Spleen (tissue), 11 donors: ENCODE data around the gene ARHGEF12. TPM values are rescaled to one million over a fixed set of nuclear protein-coding genes. Genes with fewer than 3 reads are reported as not detected.

Experiments
- DNase-seq: peaks from one replicate; pipeline ENCODE4 v3.0.0-alpha.2; 2020
- H3K27ac ChIP-seq, 8 donors: fragments of 200-600 bp; sonication (generic) in 7 of 8; 1 replicate in 4 of 8; 2 replicates in 4 of 8; pipeline versions ENCODE4 v1.5.0 to v1.8.0; 2016 to 2021; ENCODE audit warnings: inconsistent platforms in 4 of 8, mild to moderate bottlenecking in 4 of 8, moderate library complexity in 1 of 8
- H3K27me3 ChIP-seq, 7 donors: fragments of 200-600 bp; sonication (generic) in 6 of 7; replicated peaks in 1 of 7; 1 replicate in 4 of 7; 2 replicates in 3 of 7; pipeline versions ENCODE4 v1.5.0 to v1.8.0; 2016 to 2021; ENCODE audit warnings: inconsistent platforms in 3 of 7, mild to moderate bottlenecking in 1 of 7
- H3K36me3 ChIP-seq, 6 donors: fragments of 200-600 bp; sonication (generic) in 5 of 6; 1 replicate in 4 of 6; 2 replicates in 2 of 6; pipeline versions ENCODE4 v1.5.0 to v1.8.0; 2016 to 2021; ENCODE audit warnings: inconsistent platforms in 2 of 6
- H3K4me1 ChIP-seq, 6 donors: fragments of 200-600 bp; sonication (generic) in 5 of 6; 1 replicate in 3 of 6; 2 replicates in 3 of 6; pipeline versions ENCODE4 v1.5.0 to v1.8.0; 2016 to 2021; ENCODE audit warnings: inconsistent platforms in 3 of 6
- H3K4me3 ChIP-seq, 8 donors: fragments of 200-600 bp; sonication (generic) in 7 of 8; 1 replicate in 4 of 8; 2 replicates in 4 of 8; pipeline versions ENCODE4 v1.5.0 to v1.8.0; 2016 to 2021; ENCODE audit warnings: inconsistent platforms in 4 of 8, mild to moderate bottlenecking in 4 of 8, moderate library complexity in 2 of 8
- H3K9me3 ChIP-seq, 8 donors: fragments of 200-600 bp; sonication (generic) in 7 of 8; 1 replicate in 4 of 8; 2 replicates in 4 of 8; pipeline versions ENCODE4 v1.5.0 to v1.8.0; 2016 to 2021; ENCODE audit warnings: inconsistent platforms in 4 of 8
- CTCF ChIP-seq, 11 experiments: fragments of 200-600 bp in 7 of 11; fragments of 450-650 bp in 4 of 11; sonication (generic) in 4 of 11; IDR thresholded peaks in 8 of 11; conservative IDR thresholded peaks in 3 of 11; 1 replicate in 7 of 11; 2 replicates in 4 of 11; pipeline versions ENCODE4 v1.4.0 to v1.8.0; 2016 to 2021; ENCODE audit warnings: antibody characterized with exemption in 11 of 11, inconsistent platforms in 4 of 11, mild to moderate bottlenecking in 1 of 11
- POLR2A ChIP-seq, 3 donors: fragments of 450-650 bp; IDR thresholded peaks; one replicate each; pipeline ENCODE4 v1.5.1; 2017; ENCODE audit warnings: antibody characterized with exemption in 3 of 3, mild to moderate bottlenecking in 1 of 3
- POLR2AphosphoS5 ChIP-seq, 3 donors: sonication (generic); formaldehyde crosslinking; IDR thresholded peaks; one replicate each; pipeline ENCODE4 v1.5.1; 2017; ENCODE audit warnings: antibody characterized with exemption in 3 of 3
- WGBS, 5 donors: extraction: QIAGEN DNeasy Blood & Tissue Kit in 3 of 5; methylation state at CpG; one replicate each; pipeline versions ENCODE4 v1.1.5 to v1.1.7; 2013 to 2018; 5-methylcytosine and 5-hydroxymethylcytosine counted together
- intact Hi-C: fragments of 100-400 bp; cut with DNase I; formaldehyde crosslinking; loops from one replicate; pipeline ENCODE4 v1.15.0; 2023; ENCODE audit warnings: low total_unique reads
- polyA plus RNA-seq, 3 donors: library from polyadenylated mRNA; stranded (reverse); fragments of 200-250 nt; gene quantifications; one replicate each; pipeline ENCODE4 v1.2.1, GENCODE V29; 2013
- total RNA-seq, 7 donors: library from RNA; depleted of rRNA in 3 of 7; stranded (reverse); fragments of >200 nt in 3 of 7; fragmentation: NEBNext Ultra II Directional in 4 of 7; extraction: Animal tissue kit (Norgen Biotek cat#: 25700) in 4 of 7; gene quantifications; one replicate each; pipeline versions ENCODE4 v1.1.0 to v1.2.1, GENCODE V29; 2016 to 2021
- donor health status: healthy with polysubstance abuse.
- donor health status: DM: no; HTN: no; CAD: no; lungs with moderate emphysema.
- donor health status: DM: no; HTN: no; CAD: no.
- donor health status: Bipolar disorder and iron deficiency.
- donor health status: healthy.
- donor health status: DM: no; HTN: no; CAD: no.
- donor health status: DM: yes; HTN: yes; CAD: no.

Gene ARHGEF12
- total and polyA plus RNA-seq, 10 donors: 5.6 to 122 (median 88.6) TPM

- intact Hi-C loops: no loop called here
- 42 to 51% (median 47%) methylated on average over 3 of the region's 3 CpGs for WGBS, 5 donors
- no peaks in the 10 kb centered on the region for H3K9me3 ChIP-seq
- peaks cover 0 to 40% (median 8%) of the 10 kb centered on the region in 7 donors for H3K27me3 ChIP-seq
- no peak for DNase-seq
- H3K36me3 ChIP-seq: no peaks in the 10 kb centered on the region
- H3K4me1 ChIP-seq: no peaks in the 10 kb centered on the region
- H3K27ac ChIP-seq: no peak overlapping the region
- no peak overlapping the region for H3K4me3 ChIP-seq
- no peak for TF ChIP-seq POLR2AphosphoS5 (IDR thresholded peaks at IDR 0.05)
- TF ChIP-seq CTCF (IDR thresholded peaks at IDR 0.05 in 8 of 11, conservative IDR thresholded peaks at IDR 0.05 in 3 of 11): no peak
These were observed 45.3 kb upstream of the ARHGEF12 start for GRCh38 chr11:120290956-120291355.

GRCh38 chr11:120293038-120293800 lies 43.0 kb upstream of the ARHGEF12 start:
- no peak overlapping the region for H3K27ac ChIP-seq
- no peak overlapping the region for H3K4me3 ChIP-seq
- 63 to 84% (median 71%) methylated on average over 5 of the region's 5 CpGs for WGBS, 5 donors
- no peak for DNase-seq
- H3K36me3 ChIP-seq: no peaks in the 10 kb centered on the region
- intact Hi-C loops: no loop called here
- H3K9me3 ChIP-seq: no peaks in the 10 kb centered on the region
- peaks cover 0 to 51% (median 8%) of the 10 kb centered on the region in 7 donors for H3K27me3 ChIP-seq
- H3K4me1 ChIP-seq: no peaks in the 10 kb centered on the region
- no peak for TF ChIP-seq POLR2A (IDR thresholded peaks at IDR 0.05)
- no peak for TF ChIP-seq CTCF (IDR thresholded peaks at IDR 0.05 in 8 of 11, conservative IDR thresholded peaks at IDR 0.05 in 3 of 11)

GRCh38 chr11:120294096-120294495 lies 42.1 kb upstream of the ARHGEF12 start:
- H3K36me3 ChIP-seq: no peaks in the 10 kb centered on the region
- intact Hi-C loops: no loop called here
- TF ChIP-seq POLR2A (IDR thresholded peaks at IDR 0.05): no peak
- no peak overlapping the region for H3K27ac ChIP-seq
- no peak for DNase-seq
- no peaks in the 10 kb centered on the region for H3K4me1 ChIP-seq
- H3K9me3 ChIP-seq: no peaks in the 10 kb centered on the region
- H3K4me3 ChIP-seq: no peak overlapping the region
- WGBS, 5 donors: 76 to 90% (median 78%) methylated on average over 4 to 5 of the region's 5 CpGs
- peaks cover 0 to 55% (median 8%) of the 10 kb centered on the region in 7 donors for H3K27me3 ChIP-seq

- H3K27me3 ChIP-seq: peaks cover 0 to 64% (median 8%) of the 10 kb centered on the region in 7 donors
- H3K36me3 ChIP-seq: no peaks in the 10 kb centered on the region
- H3K4me3 ChIP-seq: no peak overlapping the region
- H3K4me1 ChIP-seq: peaks cover 0 to 3% (median 0%) of the 10 kb centered on the region in 6 donors
- 51 to 62% (median 54%) methylated on average over 4 of the region's 4 CpGs for WGBS, 5 donors
- TF ChIP-seq CTCF (IDR thresholded peaks at IDR 0.05 in 8 of 11, conservative IDR thresholded peaks at IDR 0.05 in 3 of 11) (no peak), POLR2AphosphoS5 (IDR thresholded peaks at IDR 0.05) (no peak), POLR2A (IDR thresholded peaks at IDR 0.05) (no peak)
- no peaks in the 10 kb centered on the region for H3K9me3 ChIP-seq
- intact Hi-C loops: no loop called here
- no peak for DNase-seq
- no peak overlapping the region for H3K27ac ChIP-seq
These were observed 41.1 kb upstream of the ARHGEF12 start for GRCh38 chr11:120295099-120295498.
